MM.1S (cell line): ENCODE data around the gene CCR5AS.

Source experiments
- CTCF ChIP-seq: fragments of 300-600 bp; sonication (generic); IDR thresholded peaks from 2 replicates; pipeline ENCODE4 v1.5.1; 2016; ENCODE audit warnings: antibody characterized with exemption, low read length, mixed read lengths
- EZH2 ChIP-seq: fragments of 300-600 bp; sonication (generic); optimal IDR thresholded peaks from 2 replicates; pipeline ENCODE3; 2017; ENCODE audit warnings: low read depth, mild to moderate bottlenecking, antibody characterized with exemption, low read length, mixed read lengths
- EZH2phosphoT487 ChIP-seq: fragments of 300-600 bp; sonication (generic); IDR thresholded peaks from 2 replicates; pipeline ENCODE4 v1.6.1; 2018; ENCODE audit warnings: antibody characterized with exemption, low read length

GRCh38 chr3:46335541-46335940 lies 71.3 kb downstream of the CCR5AS start:
- TF ChIP-seq CTCF: no peak
- no peak for TF ChIP-seq EZH2
- TF ChIP-seq EZH2phosphoT487: no peak
